ENCODE measurements around the gene HELQ. TPM values are rescaled to one million over a fixed set of nuclear protein-coding genes. Genes with fewer than 3 reads are reported as not detected.

HELQ gene
- total and polyA plus RNA-seq, 9 of the 15 experiments (the other 6 are each of a cell fraction or from before 2014, with no cell fraction given), result 3.5 to 15.2 (median 11.9) TPM

GRCh38 chr4:83362492-83363329, 92.9 kb downstream of the HELQ start (continued):
- TF ChIP-seq HSF4 (CRISPR knock-in tag; IDR thresholded peaks at IDR 0.05; ENCODE audit: borderline replicate concordance), result no peak
- 0 out of 2 replicates have a peak, but pooled peaks have one; percentile 26 for TF ChIP-seq ETV5 (CRISPR knock-in tag; IDR thresholded peaks at IDR 0.05; ENCODE audit: low read depth)
- no peak for TF ChIP-seq FOS (IDR thresholded peaks at IDR 0.05; ENCODE audit: extremely low read depth, insufficient read length)
- peak; percentile 24 to 60 (median 58); a peak in 5 of 6 replicates for TF ChIP-seq CTCF (IDR thresholded peaks at IDR 0.05 in 2 of 3, conservative IDR thresholded peaks at IDR 0.05 in 1 of 3; ENCODE audit: insufficient read depth in 2 of 3, low read depth in 1 of 3, low read length in 3 of 3)
- TF ChIP-seq ZNF444 (CRISPR knock-in tag; IDR thresholded peaks at IDR 0.05), result no peak
- 0 out of 2 replicates have a peak, but pooled peaks have one; percentile 29 for TF ChIP-seq LCOR (CRISPR knock-in tag; IDR thresholded peaks at IDR 0.05)
- peak; percentile 23 to 57; a peak in 2 of 4 replicates for TF ChIP-seq RAD21 (CRISPR knock-in tag; conservative IDR thresholded peaks at IDR 0.05 in 1 of 2, IDR thresholded peaks at IDR 0.05 in 1 of 2)
- no peak for TF ChIP-seq SP1 (CRISPR knock-in tag; IDR thresholded peaks at IDR 0.05)
- no peak for TF ChIP-seq ZNF79 (CRISPR knock-in tag; IDR thresholded peaks at IDR 0.05; ENCODE audit: low read depth)
- no peak for TF ChIP-seq ZNF584 (CRISPR knock-in tag; IDR thresholded peaks at IDR 0.05; ENCODE audit: low read depth)
- TF ChIP-seq ZBTB40 (IDR thresholded peaks at IDR 0.05), result no peak
- TF ChIP-seq ZBTB40 (CRISPR knock-in tag; IDR thresholded peaks at IDR 0.05), result no peak

Data from K562 (cell line).